Glomerular endothelial cell (primary cell): ENCODE results near the gene HTN1. TPM values are rescaled to one million over a fixed set of nuclear protein-coding genes. Genes with fewer than 3 reads are reported as not detected.
"Not testable (repeated sequence)": the region's sequence is repeated elsewhere in the genome, so short reads cannot be mapped to it uniquely, and the experiment has no call there.

Source experiments
- DNase-seq: peaks from one replicate; pipeline ENCODE4 v3.0.0-alpha.2; 2011; ENCODE audit warnings: low read depth, low spot score; ENCODE audit errors: extremely low read depth
- total RNA-seq: library from RNA; depleted of rRNA; stranded (reverse); fragments of >200 nt; gene quantifications from 2 replicates; pipeline ENCODE4 v1.2.3, GENCODE V29; 2015

HTN1 gene
- not detected in 2 replicates for total RNA-seq

GRCh38 chr4:70050138-70050537 is at the start of gene HTN1:
Gene HTN1 (plus strand): TSS chr4:70050438. CDS start chr4:70053077, 2,639 bp downstream.
- not testable (repeated sequence) for DNase-seq

GRCh38 chr4:70000711-70001110 is 49.5 kb upstream of the HTN1 start:
- DNase-seq = no peak

GRCh38 chr4:70002507-70002906 is 47.7 kb upstream of the HTN1 start:
- DNase-seq = no peak

GRCh38 chr4:70008771-70009170 is 41.5 kb upstream of the HTN1 start:
- DNase-seq = no peak

- not testable (repeated sequence) for DNase-seq
Measured at GRCh38 chr4:70019006-70019405, 31.2 kb upstream of the HTN1 start.

- DNase-seq = no peak
Measured at GRCh38 chr4:70023218-70023617, 27.0 kb upstream of the HTN1 start.

GRCh38 chr4:70027011-70027410 is 23.2 kb upstream of the HTN1 start:
- DNase-seq = no peak

GRCh38 chr4:70028159-70028558 is 22.1 kb upstream of the HTN1 start, which contains the start of gene HTN3:
Gene HTN3 (plus strand): TSS chr4:70028459. CDS start chr4:70030741, 2,282 bp downstream.
- DNase-seq = not testable (repeated sequence)

GRCh38 chr4:70037559-70037958 is 12.7 kb upstream of the HTN1 start:
- not testable (repeated sequence) for DNase-seq

- not testable (repeated sequence) for DNase-seq
Measured at GRCh38 chr4:70039928-70040327, 10.3 kb upstream of the HTN1 start.

GRCh38 chr4:70041652-70042286 is 8.5 kb upstream of the HTN1 start:
- no peak for DNase-seq

GRCh38 chr4:70056534-70056933 is 6.3 kb downstream of the HTN1 start:
- not testable (repeated sequence) for DNase-seq

- no peak for DNase-seq
Measured at GRCh38 chr4:70057651-70058050, 7.4 kb downstream of the HTN1 start.

- no peak for DNase-seq
Measured at GRCh38 chr4:70059149-70059548, 8.9 kb downstream of the HTN1 start.

GRCh38 chr4:70062000-70062399 is 11.8 kb downstream of the HTN1 start:
- DNase-seq = no peak

- no peak for DNase-seq
Measured at GRCh38 chr4:70080205-70080604, 30.0 kb downstream of the HTN1 start.

GRCh38 chr4:70099206-70099605 is 49.0 kb downstream of the HTN1 start:
- no peak for DNase-seq

Other genes starting within 250 kb of the HTN1 start
- not detected in 2 replicates for gene SULT1E1, start 190.3 kb upstream of the HTN1 start, total RNA-seq
- not detected in 2 replicates for gene CSN1S1, start 119.4 kb upstream of the HTN1 start, total RNA-seq
- gene CSN2, start 84.7 kb upstream of the HTN1 start, total RNA-seq = not detected in 2 replicates
- not detected in 2 replicates for gene STATH, start 54.5 kb upstream of the HTN1 start, total RNA-seq
- not detected in 2 replicates for gene HTN3, start 22.0 kb upstream of the HTN1 start, total RNA-seq
- gene PRR27, start 103.8 kb downstream of the HTN1 start, total RNA-seq = not detected in 2 replicates
- not detected in 2 replicates for gene ODAM, start 145.3 kb downstream of the HTN1 start, total RNA-seq
- not detected in 2 replicates for gene FDCSP, start 175.7 kb downstream of the HTN1 start, total RNA-seq
- gene CSN3, start 192.2 kb downstream of the HTN1 start, total RNA-seq = not detected in 2 replicates